ENCODE measurements around the gene RAMP3. TPM values are rescaled to one million over a fixed set of nuclear protein-coding genes. Genes with fewer than 3 reads are reported as not detected.

RAMP3 gene
- polyA plus RNA-seq, 2 of the 4 experiments (the other 2 are of a cell fraction), result not detected

DNA sequence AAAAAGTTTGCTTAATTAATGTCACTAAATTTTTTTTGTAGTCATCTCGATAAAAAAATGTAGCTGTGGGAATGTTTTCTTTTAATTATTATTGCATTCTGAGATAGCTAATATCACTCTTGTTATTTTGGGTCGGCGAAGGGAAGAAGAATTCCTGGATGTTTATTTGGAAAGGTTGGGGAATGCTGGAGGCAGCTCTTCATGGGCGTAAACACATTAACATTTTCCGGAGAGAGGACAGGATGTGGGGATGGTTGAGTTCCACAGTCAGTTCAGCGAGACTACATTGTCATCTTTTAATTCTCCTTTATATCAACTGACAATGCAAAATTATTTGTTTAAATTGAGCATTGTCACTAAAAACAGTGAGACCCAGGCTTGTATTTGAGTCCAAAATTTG lies 72.5 kb downstream of the RAMP3 start:
- WGBS (ENCODE audit: missing lambda C conversion rate), result 30% methylated on average over 6 of the region's 6 CpGs
- Histone ChIP-seq H3K4me1 (no peaks in the 10 kb centered on the region), H3K4me3 (no peak overlapping the region), H3K4me2 (no peak overlapping the region), H3K27ac (no peak overlapping the region), H3K9me3 (no peaks in the 10 kb centered on the region)
- ATAC-seq, result no peak
- no peak for FAIRE-seq
- DNase-seq (ENCODE audit: low read depth in 1 of 2, low spot score in 1 of 2), result no peak
- CTCF ChIA-PET, result interaction anchor here (0.8 to 1.5 kb wide), 4 partner anchors 12 to 655 kb away, joined by 3 to 7 read pairs (median 4); no protein-coding TSS in a partner anchor
- no peak for TF ChIP-seq TP53 (CRISPR knock-in tag; IDR thresholded peaks at IDR 0.05)
- TF ChIP-seq HOXB13 (CRISPR knock-in tag; IDR thresholded peaks at IDR 0.05; ENCODE audit: low read depth), result no peak
- TF ChIP-seq POLR2AphosphoS2 (conservative IDR thresholded peaks at IDR 0.05; ENCODE audit: low read length), result no peak
- no peak for TF ChIP-seq CHD2 (IDR thresholded peaks at IDR 0.05; ENCODE audit: low read length, partially characterized antibody)
- no peak for TF ChIP-seq ESRRA (IDR thresholded peaks at IDR 0.05; ENCODE audit: borderline replicate concordance, low read length)
- no peak for TF ChIP-seq FOXS1 (CRISPR knock-in tag; IDR thresholded peaks at IDR 0.05)
- POLR2A ChIA-PET, result no interaction called here

DNA sequence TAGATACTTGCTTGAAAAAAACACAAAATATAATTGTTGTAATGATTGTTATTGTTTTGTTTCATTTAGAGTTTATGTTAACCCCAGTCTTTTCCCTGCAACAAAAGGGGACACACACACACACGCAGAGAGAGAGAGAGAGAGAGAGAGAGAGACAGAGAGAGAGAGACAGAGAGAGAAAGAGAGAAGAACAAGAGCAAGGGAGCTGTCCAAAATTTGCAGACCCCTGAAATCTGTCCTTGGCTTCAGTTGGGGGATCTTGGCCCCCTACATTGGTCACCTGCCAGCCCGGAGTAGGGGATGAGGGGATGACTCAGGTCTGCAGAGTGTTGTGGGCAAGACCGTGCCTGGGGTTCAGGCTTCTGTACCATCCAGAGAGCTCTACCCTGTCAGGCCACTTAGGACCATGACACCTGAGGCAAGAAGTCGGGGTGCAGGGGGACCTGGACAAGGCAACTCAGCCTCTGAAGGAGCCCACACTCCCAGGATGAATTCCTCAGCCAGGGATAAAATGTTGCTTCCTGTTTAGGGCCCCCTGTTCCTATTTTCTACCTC lies 73.1 kb downstream of the RAMP3 start:
- CTCF ChIA-PET, result interaction anchor here (0.8 to 1.3 kb wide), 3 partner anchors 12 to 655 kb away, joined by 3 to 6 read pairs (median 3); no protein-coding TSS in a partner anchor
- Histone ChIP-seq H3K4me3 (no peak overlapping the region), H3K4me2 (no peak overlapping the region), H3K9me3 (no peaks in the 10 kb centered on the region), H3K4me1 (no peaks in the 10 kb centered on the region), H3K27ac (no peak overlapping the region)
- POLR2A ChIA-PET, result no interaction called here
- DNase-seq (ENCODE audit: low read depth in 1 of 2, low spot score in 1 of 2) (no peak), FAIRE-seq (no peak), ATAC-seq (no peak)
- 3% methylated on average over 4 of the region's 4 CpGs for WGBS (ENCODE audit: missing lambda C conversion rate)
- no peak for TF ChIP-seq BHLHE40 (IDR thresholded peaks at IDR 0.05; ENCODE audit: low read depth, low read length)
- TF ChIP-seq ZSCAN20 (CRISPR knock-in tag; IDR thresholded peaks at IDR 0.05), result no peak
- TF ChIP-seq ZFP36 (IDR thresholded peaks at IDR 0.05; ENCODE audit: borderline replicate concordance, partially characterized antibody), result no peak
- TF ChIP-seq GATA3 (IDR thresholded peaks at IDR 0.05; ENCODE audit: borderline replicate concordance), result no peak
- no peak for TF ChIP-seq HOXB5 (CRISPR knock-in tag; IDR thresholded peaks at IDR 0.05)
- TF ChIP-seq PHF8 (IDR thresholded peaks at IDR 0.05; ENCODE audit: borderline replicate concordance, low read depth), result no peak
- no peak for TF ChIP-seq SREBF2 (IDR thresholded peaks at IDR 0.05)
- TF ChIP-seq MAZ (IDR thresholded peaks at IDR 0.05; ENCODE audit: borderline replicate concordance, low read depth, low read length), result no peak

- Histone ChIP-seq H3K4me3 (no peak overlapping the region), H3K4me2 (no peak overlapping the region), H3K4me1 (no peaks in the 10 kb centered on the region), H3K27ac (no peak overlapping the region), H3K9me3 (no peaks in the 10 kb centered on the region)
- POLR2A ChIA-PET, result no interaction called here
- DNase-seq (ENCODE audit: low read depth in 1 of 2, low spot score in 1 of 2), result no peak
- CTCF ChIA-PET, result interaction anchor here (0.6 kb wide), 1 partner anchor 41 kb away, joined by 5 read pairs; no protein-coding TSS in a partner anchor
- no peak for ATAC-seq
- TF ChIP-seq EHMT2 (IDR thresholded peaks at IDR 0.05; ENCODE audit: low read depth), result no peak
- TF ChIP-seq FOSL2 (IDR thresholded peaks at IDR 0.05), result no peak
- TF ChIP-seq FOSL2 (CRISPR knock-in tag; IDR thresholded peaks at IDR 0.05), result no peak
- TF ChIP-seq BHLHE40 (IDR thresholded peaks at IDR 0.05; ENCODE audit: low read depth, low read length), result no peak
- no peak for TF ChIP-seq NR3C1 (IDR thresholded peaks at IDR 0.05)
- WGBS (ENCODE audit: missing lambda C conversion rate), result 4% methylated on average over 1 of the region's 1 CpG
- FAIRE-seq, result no peak
These were observed 75.7 kb downstream of the RAMP3 start for GRCh38 chr7:45233249-45233775.

Other genes starting within 250 kb of the RAMP3 start
- 0.03 TPM in 1 of 2 replicates, not detected in the other for gene MYO1G, start 178.8 kb upstream of the RAMP3 start, polyA plus RNA-seq (2011; rRNA removed)
- gene MYO1G, start 178.8 kb upstream of the RAMP3 start, polyA plus RNA-seq (2017; fragmentation: RNase III; extraction: RNeasy Plus Mini Kit Qiagen cat#74134 plus additional on column Dnase treatment), result 0.04 to 0.12 TPM (median 0.06 TPM) in 3 replicates
- gene CCM2, start 157.6 kb upstream of the RAMP3 start, polyA plus RNA-seq (2011; rRNA removed), result 18.9 and 24.8 TPM in 2 replicates
- gene CCM2, start 157.6 kb upstream of the RAMP3 start, polyA plus RNA-seq (2017; fragmentation: RNase III; extraction: RNeasy Plus Mini Kit Qiagen cat#74134 plus additional on column Dnase treatment), result 33.3 to 38.0 TPM (median 34.6 TPM) in 3 replicates
- gene NACAD, start 68.8 kb upstream of the RAMP3 start, polyA plus RNA-seq (2011; rRNA removed), result 0.03 and 0.05 TPM in 2 replicates
- gene NACAD, start 68.8 kb upstream of the RAMP3 start, polyA plus RNA-seq (2017; fragmentation: RNase III; extraction: RNeasy Plus Mini Kit Qiagen cat#74134 plus additional on column Dnase treatment), result 0.30 to 0.43 TPM (median 0.40 TPM) in 3 replicates
- 100 and 135 TPM in 2 replicates for gene TBRG4, start 46.1 kb upstream of the RAMP3 start, polyA plus RNA-seq (2011; rRNA removed)
- 82.2 to 88.8 TPM (median 86.9 TPM) in 3 replicates for gene TBRG4, start 46.1 kb upstream of the RAMP3 start, polyA plus RNA-seq (2017; fragmentation: RNase III; extraction: RNeasy Plus Mini Kit Qiagen cat#74134 plus additional on column Dnase treatment)

Data from A549 (cell line).